ENCODE results near the gene CACTIN.

Gene CACTIN

GRCh38 chr19:3622224-3622623 is 4.4 kb downstream of the CACTIN start:
- DNase-seq: no peak

- no peak for DNase-seq
These were observed 4.9 kb downstream of the CACTIN start for GRCh38 chr19:3621689-3622088.

GRCh38 chr19:3620817-3621547 is 5.6 kb downstream of the CACTIN start:
- DNase-seq: no peak

GRCh38 chr19:3620145-3620816 is 6.3 kb downstream of the CACTIN start:
- DNase-seq: no peak

- no peak for DNase-seq
These were observed 7.0 kb downstream of the CACTIN start for GRCh38 chr19:3619631-3620012.

GRCh38 chr19:3618811-3619630 is 7.6 kb downstream of the CACTIN start:
- DNase-seq: no peak

GRCh38 chr19:3618144-3618810 is 8.3 kb downstream of the CACTIN start:
- no peak for DNase-seq

- DNase-seq: no peak
These were observed 9.1 kb downstream of the CACTIN start for GRCh38 chr19:3617463-3617862.

- no peak for DNase-seq
These were observed 11.0 kb downstream of the CACTIN start for GRCh38 chr19:3615524-3616135.

GRCh38 chr19:3614858-3615505 is 11.6 kb downstream of the CACTIN start:
- DNase-seq: no peak

- DNase-seq: no peak
These were observed 12.6 kb downstream of the CACTIN start for GRCh38 chr19:3613818-3614661.

- DNase-seq: no peak
These were observed 13.5 kb downstream of the CACTIN start for GRCh38 chr19:3612901-3613741.

GRCh38 chr19:3612330-3612729 is 14.3 kb downstream of the CACTIN start:
- no peak for DNase-seq

GRCh38 chr19:3611841-3612240 is 14.7 kb downstream of the CACTIN start:
- no peak for DNase-seq

GRCh38 chr19:3610745-3611717 is 15.6 kb downstream of the CACTIN start:
- DNase-seq: no peak

- DNase-seq: no peak
These were observed 16.5 kb downstream of the CACTIN start for GRCh38 chr19:3609779-3610719.

GRCh38 chr19:3608750-3609322 is 17.8 kb downstream of the CACTIN start:
- no peak for DNase-seq

Measured in SIG-M5 (cell line).